OCI-LY3 (cell line): Measurements from ENCODE around the gene GABRR1.

Experiments
- H2AFZ ChIP-seq: fragments of 200-600, 300-600 bp; shearing (Covaris generic); 2 replicates; pipeline ENCODE4 v1.6.0; 2014; ENCODE audit warnings: antibody characterized with exemption, low read depth, low read length
- H3K27ac ChIP-seq: fragments of 200-600, 300-600 bp; sonication (generic); 2 replicates; pipeline ENCODE4 v1.5.1; 2014; ENCODE audit warnings: mild to moderate bottlenecking, low read length, moderate library complexity, mixed read lengths
- H3K27me3 ChIP-seq: fragments of 200-600, 300-600 bp; sonication (generic); 2 replicates; pipeline ENCODE4 v1.6.1; 2014; ENCODE audit warnings: low read depth, low read length, mixed read lengths
- H3K36me3 ChIP-seq: fragments of 200-600, 300-600 bp; sonication (generic); replicated peaks from 2 replicates; pipeline ENCODE3; 2014; ENCODE audit warnings: low read depth, low read length, mixed read lengths
- H3K4me1 ChIP-seq: fragments of 300-600, 200-600 bp; sonication (generic); 2 replicates; pipeline ENCODE4 v1.6.1; 2014; ENCODE audit warnings: low read length, mixed read lengths
- H3K4me2 ChIP-seq: fragments of 200-600, 300-600 bp; sonication (generic); 2 replicates; pipeline ENCODE4 v1.6.1; 2014; ENCODE audit warnings: low read length, mixed read lengths
- H3K4me3 ChIP-seq: fragments of 300-600, 200-600 bp; sonication (generic); 2 replicates; pipeline ENCODE4 v1.5.1; 2014; ENCODE audit warnings: antibody characterized with exemption, mild to moderate bottlenecking, low read length, moderate library complexity
- H3K79me2 ChIP-seq: fragments of 300-600, 200-600 bp; shearing (Covaris generic); 2 replicates; pipeline ENCODE4 v1.6.1; 2014; ENCODE audit warnings: mild to moderate bottlenecking, low read length, mixed read lengths
- H3K9ac ChIP-seq: fragments of 300-600, 200-600 bp; shearing (Covaris generic); 2 replicates; pipeline ENCODE4 v1.6.0; 2014; ENCODE audit warnings: mild to moderate bottlenecking, low read length, moderate library complexity
- H3K9me3 ChIP-seq: fragments of 200-600, 300-600 bp; shearing (Covaris generic); 2 replicates; pipeline ENCODE4 v1.6.1; 2014; ENCODE audit warnings: low read length, mixed read lengths; ENCODE audit not compliant: insufficient read depth
- H4K20me1 ChIP-seq: fragments of 200-600, 300-600 bp; sonication (generic); 2 replicates; pipeline ENCODE4 v1.6.1; 2016; ENCODE audit warnings: low read length, mixed read lengths; ENCODE audit not compliant: insufficient read depth
- CTCF ChIP-seq: fragments of 200-600, 300-600 bp; sonication (generic); IDR thresholded peaks from 2 replicates; pipeline ENCODE4 v1.5.1; 2014; ENCODE audit warnings: antibody characterized with exemption, low read length, low read depth
- EZH2phosphoT487 ChIP-seq: fragments of 200-600 bp; shearing (Covaris generic); IDR thresholded peaks from 2 replicates; pipeline ENCODE4 v1.6.1; 2018; ENCODE audit warnings: antibody characterized with exemption, mixed run types, low read depth

Gene GABRR1

GRCh38 chr6:89194559-89194958, 22.6 kb downstream of the GABRR1 start:
- no peak for TF ChIP-seq CTCF
- TF ChIP-seq EZH2phosphoT487 = no peak
- no peaks in the 10 kb centered on the region for H3K27me3 ChIP-seq
- H3K27ac ChIP-seq = no peak overlapping the region

GRCh38 chr6:89190741-89191140, 26.4 kb downstream of the GABRR1 start:
- H4K20me1 ChIP-seq = no peaks in the 10 kb centered on the region
- no peak overlapping the region for H2AFZ ChIP-seq
- no peak overlapping the region for H3K4me3 ChIP-seq
- TF ChIP-seq EZH2phosphoT487 = no peak
- TF ChIP-seq CTCF = no peak
- no peaks in the 10 kb centered on the region for H3K36me3 ChIP-seq
- no peaks in the 10 kb centered on the region for H3K27me3 ChIP-seq
- no peaks in the 10 kb centered on the region for H3K79me2 ChIP-seq
- H3K9me3 ChIP-seq = no peaks in the 10 kb centered on the region
- H3K27ac ChIP-seq = no peak overlapping the region
- H3K4me1 ChIP-seq = no peaks in the 10 kb centered on the region
- H3K4me2 ChIP-seq = no peak overlapping the region
- no peak overlapping the region for H3K9ac ChIP-seq

More at GRCh38 chr6:89194559-89194958, 22.6 kb downstream of the GABRR1 start:
- Histone ChIP-seq H3K4me2 (no peak overlapping the region), H3K9ac (no peak overlapping the region), H3K79me2 (no peaks in the 10 kb centered on the region), H3K4me1 (no peaks in the 10 kb centered on the region), H4K20me1 (no peaks in the 10 kb centered on the region), H3K36me3 (no peaks in the 10 kb centered on the region), H2AFZ (no peak overlapping the region), H3K4me3 (no peak overlapping the region), H3K9me3 (no peaks in the 10 kb centered on the region)

- Histone ChIP-seq H3K27ac (no peak overlapping the region), H3K4me1 (no peaks in the 10 kb centered on the region), H3K9ac (no peak overlapping the region), H3K27me3 (no peaks in the 10 kb centered on the region), H3K9me3 (no peaks in the 10 kb centered on the region), H3K36me3 (no peaks in the 10 kb centered on the region), H2AFZ (no peak overlapping the region), H3K79me2 (no peaks in the 10 kb centered on the region), H3K4me3 (no peak overlapping the region), H4K20me1 (no peaks in the 10 kb centered on the region), H3K4me2 (no peak overlapping the region)
- TF ChIP-seq CTCF (no peak), EZH2phosphoT487 (no peak)
These were observed 29.7 kb downstream of the GABRR1 start for GRCh38 chr6:89187504-89187903.

- H3K4me2 ChIP-seq = no peak overlapping the region
- no peaks in the 10 kb centered on the region for H3K79me2 ChIP-seq
- no peaks in the 10 kb centered on the region for H3K27me3 ChIP-seq
- H3K27ac ChIP-seq = no peak overlapping the region
- no peaks in the 10 kb centered on the region for H4K20me1 ChIP-seq
- no peaks in the 10 kb centered on the region for H3K4me1 ChIP-seq
- H2AFZ ChIP-seq = no peak overlapping the region
- no peaks in the 10 kb centered on the region for H3K9me3 ChIP-seq
- no peak overlapping the region for H3K9ac ChIP-seq
- TF ChIP-seq CTCF (no peak), EZH2phosphoT487 (no peak)
- H3K4me3 ChIP-seq = no peak overlapping the region
- no peaks in the 10 kb centered on the region for H3K36me3 ChIP-seq
These were observed 30.4 kb downstream of the GABRR1 start for GRCh38 chr6:89186762-89187161.
